GM10847 (cell line): ENCODE data around the gene TBC1D17.

Source experiments
- POLR2A ChIP-seq: IDR thresholded peaks from 2 replicates; pipeline ENCODE4 v1.6.1; 2011; ENCODE audit not compliant: insufficient read length; ENCODE audit errors: extremely low read depth

Gene TBC1D17

GRCh38 chr19:49923055-49924003, 45.8 kb downstream of the TBC1D17 start:
- TF ChIP-seq POLR2A = no peak

- TF ChIP-seq POLR2A = no peak
Observed at GRCh38 chr19:49924004-49924880, 46.7 kb downstream of the TBC1D17 start.

GRCh38 chr19:49925486-49925885, 48.0 kb downstream of the TBC1D17 start:
- no peak for TF ChIP-seq POLR2A

GRCh38 chr19:49926515-49926914, 49.0 kb downstream of the TBC1D17 start:
- no peak for TF ChIP-seq POLR2A

DNA sequence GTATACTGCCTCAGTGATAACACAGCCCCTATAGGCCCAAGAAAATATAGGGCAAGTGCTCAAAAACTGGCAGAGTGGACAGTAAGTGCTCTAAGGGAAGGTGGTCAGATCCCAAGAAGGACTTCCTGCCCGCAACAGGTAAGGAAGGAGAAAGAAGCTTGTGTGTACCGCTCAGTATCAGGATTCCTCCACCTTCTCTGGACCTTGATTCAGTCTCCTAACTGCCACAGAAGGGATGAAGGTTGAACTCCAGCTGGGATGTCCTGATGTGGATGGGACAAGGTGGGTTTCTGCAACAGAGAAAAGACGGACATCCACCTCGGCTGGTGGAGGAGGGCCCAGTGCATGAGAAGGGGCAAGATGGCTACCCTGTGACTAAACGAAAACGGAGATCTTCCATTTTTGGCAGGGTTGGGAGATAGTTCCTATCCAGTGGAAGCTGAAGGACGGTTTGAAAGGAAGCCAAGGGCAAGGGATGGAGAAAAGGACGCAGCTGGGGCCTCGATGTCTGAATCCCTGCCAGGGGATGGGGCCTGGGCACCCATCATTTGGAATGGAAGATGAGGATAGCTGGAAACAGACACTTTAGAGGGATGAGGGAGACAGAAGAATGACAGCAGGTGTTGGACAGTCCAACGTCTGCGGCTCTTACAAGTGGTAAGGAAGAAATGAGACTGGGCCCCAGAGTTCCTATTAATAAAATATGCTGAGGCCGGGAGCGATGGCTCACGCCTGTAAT, 50.2 kb downstream of the TBC1D17 start:
- TF ChIP-seq POLR2A = no peak

DNA sequence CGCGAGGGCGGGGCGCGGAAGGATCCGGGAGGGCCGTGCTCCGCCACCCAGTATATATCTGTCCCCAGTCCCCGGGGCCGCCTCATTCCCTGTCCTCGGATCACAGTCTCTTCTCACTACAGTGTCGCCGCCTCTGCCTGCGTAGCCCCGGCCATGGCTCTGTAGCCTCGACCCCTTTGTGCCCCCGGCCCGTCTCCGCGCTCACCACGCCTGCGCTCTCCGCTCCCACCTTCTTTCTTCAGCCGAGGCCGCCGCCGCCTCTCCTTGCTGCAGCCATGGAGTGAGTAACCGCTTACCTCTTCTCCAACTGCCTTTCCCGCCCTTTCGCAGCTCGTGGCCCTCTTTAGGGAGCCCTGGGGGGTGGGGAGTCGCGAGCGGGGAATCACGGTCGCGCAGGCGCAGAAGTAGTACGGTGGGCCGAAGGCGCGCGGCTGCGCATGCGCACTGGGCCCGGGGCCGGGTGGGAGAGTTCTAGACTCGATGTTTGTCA, 51.7 kb downstream of the TBC1D17 start, which contains the start of the genes ATF5 and NUP62:
ATF5 (plus strand) TSS at position 85 of the 490 bp plus-strand sequence. CDS start 1,646 bp downstream, outside the sequence.
NUP62 (minus strand) TSS at position 384 of the 490 bp plus-strand sequence. CDS start 19,697 bp downstream, outside the sequence.
- peak; percentile 94 for TF ChIP-seq POLR2A

GRCh38 chr19:49929611-49930482, 52.3 kb downstream of the TBC1D17 start:
- peak; percentile 98 for TF ChIP-seq POLR2A

DNA sequence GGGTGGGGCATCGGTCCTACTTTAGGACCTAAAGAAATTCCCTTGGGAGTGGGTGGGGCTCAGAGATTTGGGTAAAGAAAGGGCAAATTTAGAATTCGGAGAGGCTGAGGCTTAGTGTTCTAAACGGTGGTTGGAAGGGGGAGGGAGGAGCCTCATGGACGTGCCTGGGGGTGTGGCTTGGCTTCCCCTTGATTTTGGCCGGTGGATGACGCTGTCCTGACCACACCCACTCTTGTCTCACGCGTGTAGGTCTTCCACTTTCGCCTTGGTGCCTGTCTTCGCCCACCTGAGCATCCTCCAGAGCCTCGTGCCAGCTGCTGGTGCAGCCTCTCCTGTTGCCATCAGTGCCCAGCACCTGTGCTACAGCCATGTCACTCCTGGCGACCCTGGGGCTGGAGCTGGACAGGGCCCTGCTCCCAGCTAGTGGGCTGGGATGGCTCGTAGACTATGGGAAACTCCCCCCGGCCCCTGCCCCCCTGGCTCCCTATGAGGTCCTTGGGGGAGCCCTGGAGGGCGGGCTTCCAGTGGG, 53.0 kb downstream of the TBC1D17 start:
- no peak for TF ChIP-seq POLR2A

GRCh38 chr19:49931293-49932040, 54.0 kb downstream of the TBC1D17 start:
- TF ChIP-seq POLR2A = no peak

GRCh38 chr19:49932041-49932451, 54.5 kb downstream of the TBC1D17 start:
- TF ChIP-seq POLR2A = no peak

DNA sequence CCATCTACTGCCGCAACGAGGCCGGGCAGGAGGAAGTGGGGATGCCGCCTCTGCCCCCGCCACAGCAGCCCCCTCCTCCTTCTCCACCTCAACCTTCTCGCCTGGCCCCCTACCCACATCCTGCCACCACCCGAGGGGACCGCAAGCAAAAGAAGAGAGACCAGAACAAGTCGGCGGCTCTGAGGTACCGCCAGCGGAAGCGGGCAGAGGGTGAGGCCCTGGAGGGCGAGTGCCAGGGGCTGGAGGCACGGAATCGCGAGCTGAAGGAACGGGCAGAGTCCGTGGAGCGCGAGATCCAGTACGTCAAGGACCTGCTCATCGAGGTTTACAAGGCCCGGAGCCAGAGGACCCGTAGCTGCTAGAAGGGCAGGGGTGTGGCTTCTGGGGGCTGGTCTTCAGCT, 55.2 kb downstream of the TBC1D17 start:
- TF ChIP-seq POLR2A = no peak

DNA sequence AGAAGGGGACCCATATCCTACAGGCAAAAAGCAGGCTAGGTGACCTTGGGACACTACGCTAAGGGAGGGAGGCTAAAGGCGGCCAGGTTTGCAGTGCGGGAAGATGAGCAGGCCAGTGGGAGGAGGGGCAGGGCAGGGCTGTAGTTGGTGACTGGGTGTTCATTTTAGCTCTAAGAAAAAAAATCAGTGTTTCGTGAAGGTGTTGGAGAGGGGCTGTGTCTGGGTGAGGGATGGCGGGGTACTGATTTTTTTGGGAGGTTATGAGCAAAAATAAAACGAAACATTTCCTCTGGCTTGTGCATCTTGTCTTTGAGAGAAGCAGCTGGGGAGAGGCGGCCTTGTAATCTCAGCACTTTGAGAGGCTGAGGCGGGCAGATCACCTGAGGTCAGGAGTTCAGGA, 56.1 kb downstream of the TBC1D17 start:
- no peak for TF ChIP-seq POLR2A

DNA sequence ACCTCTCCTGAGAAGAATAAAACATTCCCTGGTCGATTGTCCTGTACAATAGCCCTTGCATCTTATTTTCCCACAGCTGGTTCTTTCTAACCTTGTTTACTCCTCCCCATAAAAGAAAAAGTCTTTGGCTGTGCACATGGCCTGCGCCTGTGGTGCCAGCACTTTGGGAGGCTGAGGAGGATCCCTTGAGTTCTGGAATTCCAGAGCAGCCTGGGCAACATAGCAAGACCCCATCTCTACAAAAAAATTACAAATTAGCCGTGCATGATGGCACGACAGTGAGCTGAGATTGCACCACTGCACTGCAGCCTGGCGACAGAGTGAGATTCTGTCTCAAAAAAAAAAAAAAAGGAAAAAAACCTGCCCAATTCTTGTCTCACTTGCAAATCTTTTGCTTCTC, 59.0 kb downstream of the TBC1D17 start:
- no peak for TF ChIP-seq POLR2A

DNA sequence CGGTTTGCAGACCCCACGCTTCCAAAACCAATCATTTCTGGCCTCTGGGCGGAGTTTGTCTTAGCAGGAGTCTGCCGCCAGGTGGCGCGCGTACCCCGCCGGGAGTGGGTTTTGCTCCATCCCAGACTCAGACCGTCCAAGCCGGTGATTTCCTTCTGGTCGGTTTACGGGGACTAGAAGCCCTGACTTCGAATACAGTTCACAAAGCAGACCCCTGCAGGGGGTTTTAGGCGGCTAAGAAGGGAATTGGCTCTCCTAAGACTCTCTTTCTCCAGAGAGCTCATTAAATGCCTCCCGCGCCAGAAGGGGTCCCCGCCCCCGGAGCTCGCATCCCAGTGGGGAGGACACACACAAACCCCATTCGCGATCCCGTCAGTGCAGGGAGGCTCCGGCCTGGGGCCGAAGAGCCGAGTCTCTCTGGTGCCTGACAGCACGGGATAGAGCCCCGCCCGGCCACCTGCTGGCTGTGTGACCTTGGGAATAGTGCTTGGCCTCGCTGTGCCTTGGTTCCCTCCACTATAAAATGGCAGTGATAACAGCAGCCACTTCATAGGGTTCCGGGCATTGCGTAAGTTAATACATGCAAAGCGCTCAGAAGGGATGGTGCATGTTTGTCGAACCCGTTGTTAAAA, 60.4 kb downstream of the TBC1D17 start:
- no peak for TF ChIP-seq POLR2A
